ENCODE results near the gene PYGB.

Gene PYGB

GRCh38 chr20:25293910-25294458 lies 46.1 kb downstream of the PYGB start:
- in situ Hi-C loops (cut with MboI; ENCODE audit: low sequenced_read_pairs) = no loop called here

GRCh38 chr20:25294459-25295385 lies 46.8 kb downstream of the PYGB start:
- in situ Hi-C loops (cut with MboI; ENCODE audit: low sequenced_read_pairs) = no loop called here

- in situ Hi-C loops (cut with MboI; ENCODE audit: low sequenced_read_pairs) = no loop called here
Measured at GRCh38 chr20:25295386-25296093, 47.7 kb downstream of the PYGB start.

DNA sequence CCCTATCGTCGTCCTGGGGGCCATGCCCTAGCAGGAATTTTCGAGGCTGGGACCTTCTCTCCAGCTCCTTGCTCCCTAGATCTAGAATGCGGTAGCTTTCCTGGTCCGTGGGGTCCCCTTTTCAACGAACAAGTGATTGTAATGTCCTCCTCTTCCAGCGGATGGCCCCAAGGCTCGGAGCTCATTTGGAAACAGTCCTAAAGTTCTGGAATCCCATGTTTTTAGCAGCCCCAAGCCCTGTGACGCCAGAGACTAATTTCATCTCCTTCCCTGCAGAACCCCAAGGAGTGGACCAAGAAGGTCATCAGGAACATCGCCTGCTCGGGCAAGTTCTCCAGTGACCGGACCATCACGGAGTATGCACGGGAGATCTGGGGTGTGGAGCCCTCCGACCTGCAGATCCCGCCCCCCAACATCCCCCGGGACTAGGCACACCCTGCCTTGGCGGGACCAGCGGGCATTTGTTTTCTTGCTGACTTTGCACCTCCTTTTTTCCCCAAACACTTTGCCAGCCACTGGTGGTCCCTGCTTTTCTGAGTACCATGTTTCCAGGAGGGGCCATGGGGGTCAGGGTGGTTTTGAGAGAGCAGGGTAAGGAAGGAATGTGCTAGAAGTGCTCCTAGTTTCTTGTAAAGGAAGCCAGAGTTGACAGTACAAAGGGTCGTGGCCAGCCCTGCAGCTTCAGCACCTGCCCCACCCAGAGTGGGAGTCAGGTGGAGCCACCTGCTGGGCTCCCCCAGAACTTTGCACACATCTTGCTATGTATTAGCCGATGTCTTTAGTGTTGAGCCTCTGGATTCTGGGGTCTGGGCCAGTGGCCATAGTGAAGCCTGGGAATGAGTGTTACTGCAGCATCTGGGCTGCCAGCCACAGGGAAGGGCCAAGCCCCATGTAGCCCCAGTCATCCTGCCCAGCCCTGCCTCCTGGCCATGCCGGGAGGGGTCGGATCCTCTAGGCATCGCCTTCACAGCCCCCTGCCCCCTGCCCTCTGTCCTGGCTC lies 48.5 kb downstream of the PYGB start:
- in situ Hi-C loops (cut with MboI; ENCODE audit: low sequenced_read_pairs) = no loop called here

DNA sequence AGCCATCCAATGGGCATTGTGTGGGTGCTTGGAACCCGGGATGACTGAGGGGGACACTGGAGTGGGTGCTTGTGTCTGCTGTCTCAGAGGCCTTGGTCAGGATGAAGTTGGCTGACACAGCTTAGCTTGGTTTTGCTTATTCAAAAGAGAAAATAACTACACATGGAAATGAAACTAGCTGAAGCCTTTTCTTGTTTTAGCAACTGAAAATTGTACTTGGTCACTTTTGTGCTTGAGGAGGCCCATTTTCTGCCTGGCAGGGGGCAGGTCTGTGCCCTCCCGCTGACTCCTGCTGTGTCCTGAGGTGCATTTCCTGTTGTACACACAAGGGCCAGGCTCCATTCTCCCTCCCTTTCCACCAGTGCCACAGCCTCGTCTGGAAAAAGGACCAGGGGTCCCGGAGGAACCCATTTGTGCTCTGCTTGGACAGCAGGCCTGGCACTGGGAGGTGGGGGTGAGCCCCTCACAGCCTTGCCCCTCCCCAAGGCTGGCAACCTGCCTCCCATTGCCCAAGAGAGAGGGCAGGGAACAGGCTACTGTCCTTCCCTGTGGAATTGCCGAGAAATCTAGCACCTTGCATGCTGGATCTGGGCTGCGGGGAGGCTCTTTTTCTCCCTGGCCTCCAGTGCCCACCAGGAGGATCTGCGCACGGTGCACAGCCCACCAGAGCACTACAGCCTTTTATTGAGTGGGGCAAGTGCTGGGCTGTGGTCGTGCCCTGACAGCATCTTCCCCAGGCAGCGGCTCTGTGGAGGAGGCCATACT lies 49.4 kb downstream of the PYGB start:
- in situ Hi-C loops (cut with MboI; ENCODE audit: low sequenced_read_pairs) = no loop called here

- in situ Hi-C loops (cut with MboI; ENCODE audit: low sequenced_read_pairs) = loop anchor here (10.0 kb wide), 1 partner anchor 95 kb away; the partner anchor contains the start of gene ABHD12
Measured at GRCh38 chr20:25299806-25300205, 51.9 kb downstream of the PYGB start.

DNA sequence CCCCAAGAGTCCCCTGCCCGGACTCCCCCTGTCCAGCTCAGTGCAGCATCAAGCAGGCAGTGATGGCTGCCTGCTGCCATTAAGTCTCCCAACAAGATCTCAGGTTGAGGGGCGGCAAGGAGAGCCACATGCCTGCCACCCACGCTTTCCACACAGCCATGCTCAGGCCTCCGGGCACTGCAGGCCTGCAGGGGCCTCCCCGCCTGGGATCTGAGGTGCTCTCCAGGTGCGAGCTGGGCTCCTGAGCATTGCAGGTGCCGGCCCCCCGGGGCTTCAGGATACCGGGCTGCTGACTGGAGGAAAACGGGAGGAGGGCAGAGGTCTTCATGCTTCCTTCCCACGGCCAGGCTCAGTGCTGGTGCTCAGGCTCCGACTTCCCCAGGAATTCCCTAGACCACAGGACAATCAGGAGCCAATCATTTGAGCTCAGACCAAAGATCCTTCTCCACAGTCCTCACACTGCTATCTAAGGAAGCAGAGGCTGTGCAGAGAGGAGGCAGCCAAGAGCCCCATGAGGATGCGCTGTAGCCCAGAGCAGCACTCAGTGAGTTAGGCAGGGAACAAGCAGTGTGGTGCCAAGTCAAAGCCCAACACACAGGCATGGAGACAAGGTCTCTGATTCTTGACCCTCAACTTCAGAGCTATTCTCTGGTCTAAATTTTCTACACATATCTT lies 52.7 kb downstream of the PYGB start:
- in situ Hi-C loops (cut with MboI; ENCODE audit: low sequenced_read_pairs) = loop anchor here (10.0 kb wide), 1 partner anchor 94 kb away; the partner anchor contains the start of gene ABHD12

- in situ Hi-C loops (cut with MboI; ENCODE audit: low sequenced_read_pairs) = loop anchor here (10.0 kb wide), 1 partner anchor 93 kb away; the partner anchor contains the start of gene ABHD12
Measured at GRCh38 chr20:25301357-25301920, 53.6 kb downstream of the PYGB start.

DNA sequence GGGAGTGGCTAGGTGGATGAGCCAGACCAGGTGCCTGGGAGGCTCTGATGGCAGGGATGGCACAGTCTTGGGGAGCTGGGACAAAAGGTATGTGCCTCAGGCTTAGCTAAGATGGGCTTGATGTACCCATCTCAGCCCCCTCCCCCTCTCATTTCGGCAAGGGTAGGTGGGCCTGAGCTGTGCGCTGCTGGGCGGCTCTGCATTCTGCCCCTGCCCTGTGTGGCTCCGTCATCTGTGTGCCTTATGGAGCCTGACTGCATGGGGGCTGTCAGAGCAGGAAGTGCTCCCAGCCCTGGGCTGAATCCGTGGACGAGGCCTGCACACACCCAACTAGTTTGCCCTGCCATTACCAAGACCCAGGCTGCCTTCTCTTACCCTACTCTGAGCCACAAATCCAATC lies 54.7 kb downstream of the PYGB start:
- in situ Hi-C loops (cut with MboI; ENCODE audit: low sequenced_read_pairs) = loop anchor here (10.0 kb wide), 1 partner anchor 92 kb away; the partner anchor contains the start of gene ABHD12

GRCh38 chr20:25303292-25304024 lies 55.6 kb downstream of the PYGB start:
- in situ Hi-C loops (cut with MboI; ENCODE audit: low sequenced_read_pairs) = loop anchor here (10.0 kb wide), 1 partner anchor 91 kb away; the partner anchor contains the start of gene ABHD12

- in situ Hi-C loops (cut with MboI; ENCODE audit: low sequenced_read_pairs) = loop anchor here (10.0 kb wide), 1 partner anchor 91 kb away; the partner anchor contains the start of gene ABHD12
Measured at GRCh38 chr20:25304025-25304549, 56.2 kb downstream of the PYGB start.

DNA sequence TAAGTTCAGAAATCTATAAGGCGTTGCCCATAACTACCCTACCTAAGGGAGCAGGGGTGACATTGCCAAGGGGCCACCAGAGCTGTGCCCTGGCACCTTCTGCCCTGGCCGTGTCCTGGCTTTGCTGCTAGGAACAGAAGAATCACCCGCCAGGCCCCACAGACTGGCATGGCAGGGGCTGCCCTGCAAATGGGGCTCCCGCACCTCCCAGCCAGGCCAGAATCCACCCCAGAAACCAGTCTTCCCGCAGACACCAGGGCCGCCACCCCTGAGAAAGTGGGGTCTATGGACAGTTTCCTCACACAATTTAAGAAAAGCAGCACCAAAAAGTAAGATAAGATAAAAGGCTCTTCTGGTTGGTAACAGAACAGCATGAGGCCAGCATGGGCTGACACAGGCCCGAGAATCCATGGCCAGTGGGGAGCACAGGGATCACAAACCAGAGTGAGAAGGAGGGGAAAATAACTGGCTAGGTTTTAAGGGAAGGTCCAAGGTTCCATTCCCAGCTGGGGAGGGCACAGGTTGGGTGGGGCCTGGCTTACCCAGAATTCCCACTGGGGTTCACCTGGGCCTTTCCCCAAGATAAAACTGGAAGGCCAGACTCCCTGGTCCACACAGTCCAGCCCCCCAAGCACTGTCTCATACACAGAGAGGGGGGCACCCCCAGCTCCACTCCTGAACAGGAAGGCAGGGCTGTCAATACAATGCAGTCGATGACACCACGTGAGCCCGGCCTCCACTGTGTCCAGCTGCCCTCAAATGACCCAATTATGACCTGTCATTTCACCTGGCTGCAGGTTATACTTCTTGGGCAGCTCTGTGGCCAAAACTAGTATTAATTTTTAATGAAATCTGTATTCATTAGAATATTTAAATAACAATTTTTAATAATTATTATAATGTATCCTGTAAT lies 59.4 kb downstream of the PYGB start:
- in situ Hi-C loops (cut with MboI; ENCODE audit: low sequenced_read_pairs) = loop anchor here (10.0 kb wide), 1 partner anchor 88 kb away; the partner anchor contains the start of gene ABHD12

- in situ Hi-C loops (cut with MboI; ENCODE audit: low sequenced_read_pairs) = loop anchor here (10.0 kb wide), 1 partner anchor 87 kb away; the partner anchor contains the start of gene ABHD12
Measured at GRCh38 chr20:25308083-25308491, 60.2 kb downstream of the PYGB start.

DNA sequence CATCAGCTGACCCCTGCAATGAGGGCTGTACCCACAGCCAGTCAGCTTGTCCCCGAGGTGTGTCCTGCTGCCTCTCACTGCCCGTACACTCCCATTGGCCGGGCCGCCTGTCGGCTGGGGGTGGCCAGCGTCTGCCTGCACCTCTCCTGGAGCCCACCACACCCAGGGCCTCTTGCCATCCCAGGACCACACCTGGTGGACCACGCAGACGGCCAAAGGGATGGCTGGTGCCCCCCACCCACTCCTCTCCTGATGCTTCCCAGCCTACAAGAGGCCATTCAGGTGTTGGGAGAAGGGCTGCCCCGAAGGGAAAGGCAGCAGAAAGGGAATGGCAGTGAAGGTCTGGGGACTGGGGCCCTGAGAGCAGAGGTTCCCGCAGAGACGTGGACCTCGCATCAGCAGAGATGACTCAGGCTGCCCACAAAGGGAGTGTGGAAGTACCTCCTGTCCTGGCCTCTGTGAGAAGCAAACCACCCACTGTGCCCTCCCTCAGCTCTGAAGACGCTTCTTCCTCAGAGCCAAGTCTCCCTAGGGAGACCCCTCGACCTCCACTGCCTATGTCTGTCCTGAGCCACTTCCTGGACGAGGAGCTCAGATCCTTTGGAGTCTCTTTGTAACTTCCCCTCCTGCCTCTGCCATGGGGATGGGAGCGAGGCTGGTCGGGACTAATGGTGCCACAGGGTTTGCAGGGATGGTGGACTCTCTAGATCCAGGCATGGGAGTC lies 60.9 kb downstream of the PYGB start:
- in situ Hi-C loops (cut with MboI; ENCODE audit: low sequenced_read_pairs) = loop anchor here (10.0 kb wide), 1 partner anchor 86 kb away; the partner anchor contains the start of gene ABHD12
